ENCODE results near the gene MKX. TPM values are rescaled to one million over a fixed set of nuclear protein-coding genes. Genes with fewer than 3 reads are reported as not detected.

Gene MKX
- polyA plus RNA-seq, 4 donors: 0.25 to 0.31 (median 0.27) TPM; not detected in 1

- H3K36me3 ChIP-seq (ENCODE audit: control insufficient read depth in 3 of 3, insufficient read depth in 2 of 3, low read depth in 1 of 3, low read length in 3 of 3): no peaks in the 10 kb centered on the region
- DNase-seq (no peak), FAIRE-seq (no peak)
- 97 to 100% (median 97%) methylated on average over 1 of the region's 1 CpG for WGBS, 3 donors
- H3K9me3 ChIP-seq (ENCODE audit: control insufficient read depth in 2 of 2, insufficient read depth in 1 of 2, low read depth in 1 of 2, low read length in 1 of 2): no peaks in the 10 kb centered on the region
- H3K27me3 ChIP-seq (ENCODE audit: control insufficient read depth in 3 of 3, insufficient read depth in 3 of 3, low read length in 3 of 3): no peaks in the 10 kb centered on the region
- H3K27ac ChIP-seq (ENCODE audit: low read depth in 1 of 3, low read length in 2 of 3): no peak overlapping the region
- H3K4me1 ChIP-seq (ENCODE audit: control insufficient read depth in 3 of 3, insufficient read depth in 2 of 3, low read depth in 1 of 3, low read length in 2 of 3): no peaks in the 10 kb centered on the region
- H3K4me3 ChIP-seq (ENCODE audit: low read depth in 1 of 3, low read length in 3 of 3): no peak overlapping the region
These were observed 15.6 kb downstream of the MKX start for GRCh38 chr10:27730041-27730440.

- no peaks in the 10 kb centered on the region for H3K4me1 ChIP-seq (ENCODE audit: control insufficient read depth in 3 of 3, insufficient read depth in 2 of 3, low read depth in 1 of 3, low read length in 2 of 3)
- peaks cover 0 to 2% (median 1%) of the 10 kb centered on the region in 3 donors for H3K27me3 ChIP-seq (ENCODE audit: control insufficient read depth in 3 of 3, insufficient read depth in 3 of 3, low read length in 3 of 3)
- H3K36me3 ChIP-seq (ENCODE audit: control insufficient read depth in 3 of 3, insufficient read depth in 2 of 3, low read depth in 1 of 3, low read length in 3 of 3): no peaks in the 10 kb centered on the region
- 54 to 70% (median 55%) methylated on average over 3 of the region's 3 CpGs for WGBS, 3 donors
- H3K9me3 ChIP-seq (ENCODE audit: control insufficient read depth in 2 of 2, insufficient read depth in 1 of 2, low read depth in 1 of 2, low read length in 1 of 2): no peaks in the 10 kb centered on the region
- no peak overlapping the region for H3K27ac ChIP-seq (ENCODE audit: low read depth in 1 of 3, low read length in 2 of 3)
- no peak overlapping the region for H3K4me3 ChIP-seq (ENCODE audit: low read depth in 1 of 3, low read length in 3 of 3)
- FAIRE-seq: no peak
- no peak for DNase-seq
These were observed 17.3 kb downstream of the MKX start for GRCh38 chr10:27728338-27728737.

GRCh38 chr10:27724287-27724686, 21.3 kb downstream of the MKX start:
- Histone ChIP-seq H3K27ac (ENCODE audit: low read depth in 1 of 3, low read length in 2 of 3) (no peak overlapping the region), H3K4me1 (ENCODE audit: control insufficient read depth in 3 of 3, insufficient read depth in 2 of 3, low read depth in 1 of 3, low read length in 2 of 3) (no peaks in the 10 kb centered on the region), H3K9me3 (ENCODE audit: control insufficient read depth in 2 of 2, insufficient read depth in 1 of 2, low read depth in 1 of 2, low read length in 1 of 2) (no peaks in the 10 kb centered on the region), H3K36me3 (ENCODE audit: control insufficient read depth in 3 of 3, insufficient read depth in 2 of 3, low read depth in 1 of 3, low read length in 3 of 3) (no peaks in the 10 kb centered on the region), H3K4me3 (ENCODE audit: low read depth in 1 of 3, low read length in 3 of 3) (no peak overlapping the region), H3K27me3 (ENCODE audit: control insufficient read depth in 3 of 3, insufficient read depth in 3 of 3, low read length in 3 of 3) (peaks cover 0 to 3% (median 2%) of the 10 kb centered on the region in 3 donors)
- DNase-seq (no peak), FAIRE-seq (no peak)
- WGBS, 3 donors: 46 to 90% (median 71%) methylated on average over 1 of the region's 1 CpG

GRCh38 chr10:27723436-27723835, 22.2 kb downstream of the MKX start:
- Histone ChIP-seq H3K4me3 (ENCODE audit: low read depth in 1 of 3, low read length in 3 of 3) (no peak overlapping the region), H3K27me3 (ENCODE audit: control insufficient read depth in 3 of 3, insufficient read depth in 3 of 3, low read length in 3 of 3) (peaks cover 0 to 4% (median 3%) of the 10 kb centered on the region in 3 donors), H3K36me3 (ENCODE audit: control insufficient read depth in 3 of 3, insufficient read depth in 2 of 3, low read depth in 1 of 3, low read length in 3 of 3) (no peaks in the 10 kb centered on the region), H3K9me3 (ENCODE audit: control insufficient read depth in 2 of 2, insufficient read depth in 1 of 2, low read depth in 1 of 2, low read length in 1 of 2) (no peaks in the 10 kb centered on the region), H3K4me1 (ENCODE audit: control insufficient read depth in 3 of 3, insufficient read depth in 2 of 3, low read depth in 1 of 3, low read length in 2 of 3) (no peaks in the 10 kb centered on the region), H3K27ac (ENCODE audit: low read depth in 1 of 3, low read length in 2 of 3) (no peak overlapping the region)
- no peak for DNase-seq
- no peak for FAIRE-seq

- WGBS, 3 donors: 87 to 94% (median 89%) methylated on average over 1 of the region's 1 CpG
- Histone ChIP-seq H3K36me3 (ENCODE audit: control insufficient read depth in 3 of 3, insufficient read depth in 2 of 3, low read depth in 1 of 3, low read length in 3 of 3) (no peaks in the 10 kb centered on the region), H3K27me3 (ENCODE audit: control insufficient read depth in 3 of 3, insufficient read depth in 3 of 3, low read length in 3 of 3) (peaks cover 0 to 4% (median 3%) of the 10 kb centered on the region in 3 donors), H3K4me1 (ENCODE audit: control insufficient read depth in 3 of 3, insufficient read depth in 2 of 3, low read depth in 1 of 3, low read length in 2 of 3) (no peaks in the 10 kb centered on the region), H3K4me3 (ENCODE audit: low read depth in 1 of 3, low read length in 3 of 3) (no peak overlapping the region), H3K9me3 (ENCODE audit: control insufficient read depth in 2 of 2, insufficient read depth in 1 of 2, low read depth in 1 of 2, low read length in 1 of 2) (no peaks in the 10 kb centered on the region), H3K27ac (ENCODE audit: low read depth in 1 of 3, low read length in 2 of 3) (no peak overlapping the region)
- no peak for DNase-seq
- FAIRE-seq: no peak
These were observed 25.1 kb downstream of the MKX start for GRCh38 chr10:27720529-27720928.

- Histone ChIP-seq H3K4me3 (ENCODE audit: low read depth in 1 of 3, low read length in 3 of 3) (no peak overlapping the region), H3K36me3 (ENCODE audit: control insufficient read depth in 3 of 3, insufficient read depth in 2 of 3, low read depth in 1 of 3, low read length in 3 of 3) (no peaks in the 10 kb centered on the region), H3K4me1 (ENCODE audit: control insufficient read depth in 3 of 3, insufficient read depth in 2 of 3, low read depth in 1 of 3, low read length in 2 of 3) (no peaks in the 10 kb centered on the region), H3K27ac (ENCODE audit: low read depth in 1 of 3, low read length in 2 of 3) (no peak overlapping the region), H3K9me3 (ENCODE audit: control insufficient read depth in 2 of 2, insufficient read depth in 1 of 2, low read depth in 1 of 2, low read length in 1 of 2) (no peaks in the 10 kb centered on the region), H3K27me3 (ENCODE audit: control insufficient read depth in 3 of 3, insufficient read depth in 3 of 3, low read length in 3 of 3) (peaks cover 0 to 3% (median 3%) of the 10 kb centered on the region in 3 donors)
- WGBS, 3 donors: 69 to 82% (median 73%) methylated on average over 3 of the region's 3 CpGs
- DNase-seq: no peak
- FAIRE-seq: no peak
These were observed 26.6 kb downstream of the MKX start for GRCh38 chr10:27719052-27719451.

- DNase-seq: no peak
- WGBS, 3 donors: 81 to 89% (median 84%) methylated on average over 3 of the region's 3 CpGs
These were observed 27.8 kb downstream of the MKX start for GRCh38 chr10:27717861-27718260.

GRCh38 chr10:27717224-27717623, 28.4 kb downstream of the MKX start:
- no peak for FAIRE-seq
- no peaks in the 10 kb centered on the region for H3K36me3 ChIP-seq (ENCODE audit: control insufficient read depth in 3 of 3, insufficient read depth in 2 of 3, low read depth in 1 of 3, low read length in 3 of 3)
- no peak for DNase-seq
- H3K4me3 ChIP-seq (ENCODE audit: low read depth in 1 of 3, low read length in 3 of 3): no peak overlapping the region
- H3K27me3 ChIP-seq (ENCODE audit: control insufficient read depth in 3 of 3, insufficient read depth in 3 of 3, low read length in 3 of 3): peaks cover 0 to 3% (median 0%) of the 10 kb centered on the region in 3 donors
- WGBS, 3 donors: 73 to 82% (median 81%) methylated on average over 3 of the region's 3 CpGs
- H3K4me1 ChIP-seq (ENCODE audit: control insufficient read depth in 3 of 3, insufficient read depth in 2 of 3, low read depth in 1 of 3, low read length in 2 of 3): no peaks in the 10 kb centered on the region
- H3K9me3 ChIP-seq (ENCODE audit: control insufficient read depth in 2 of 2, insufficient read depth in 1 of 2, low read depth in 1 of 2, low read length in 1 of 2): no peaks in the 10 kb centered on the region
- no peak overlapping the region for H3K27ac ChIP-seq (ENCODE audit: low read depth in 1 of 3, low read length in 2 of 3)

More at GRCh38 chr10:27717861-27718260, 27.8 kb downstream of the MKX start:
- Histone ChIP-seq H3K4me3 (ENCODE audit: low read depth in 1 of 3, low read length in 3 of 3) (no peak overlapping the region), H3K36me3 (ENCODE audit: control insufficient read depth in 3 of 3, insufficient read depth in 2 of 3, low read depth in 1 of 3, low read length in 3 of 3) (no peaks in the 10 kb centered on the region), H3K27me3 (ENCODE audit: control insufficient read depth in 3 of 3, insufficient read depth in 3 of 3, low read length in 3 of 3) (peaks cover 0 to 3% (median 0%) of the 10 kb centered on the region in 3 donors), H3K4me1 (ENCODE audit: control insufficient read depth in 3 of 3, insufficient read depth in 2 of 3, low read depth in 1 of 3, low read length in 2 of 3) (no peaks in the 10 kb centered on the region), H3K27ac (ENCODE audit: low read depth in 1 of 3, low read length in 2 of 3) (no peak overlapping the region), H3K9me3 (ENCODE audit: control insufficient read depth in 2 of 2, insufficient read depth in 1 of 2, low read depth in 1 of 2, low read length in 1 of 2) (no peaks in the 10 kb centered on the region)
- FAIRE-seq: no peak

- H3K4me1 ChIP-seq (ENCODE audit: control insufficient read depth in 3 of 3, insufficient read depth in 2 of 3, low read depth in 1 of 3, low read length in 2 of 3): no peaks in the 10 kb centered on the region
- 67 to 87% (median 71%) methylated on average over 5 of the region's 5 CpGs for WGBS, 3 donors
- no peak for DNase-seq
- H3K9me3 ChIP-seq (ENCODE audit: control insufficient read depth in 2 of 2, insufficient read depth in 1 of 2, low read depth in 1 of 2, low read length in 1 of 2): no peaks in the 10 kb centered on the region
- no peak for FAIRE-seq
- no peak overlapping the region for H3K27ac ChIP-seq (ENCODE audit: low read depth in 1 of 3, low read length in 2 of 3)
- no peak overlapping the region for H3K4me3 ChIP-seq (ENCODE audit: low read depth in 1 of 3, low read length in 3 of 3)
- H3K36me3 ChIP-seq (ENCODE audit: control insufficient read depth in 3 of 3, insufficient read depth in 2 of 3, low read depth in 1 of 3, low read length in 3 of 3): no peaks in the 10 kb centered on the region
- H3K27me3 ChIP-seq (ENCODE audit: control insufficient read depth in 3 of 3, insufficient read depth in 3 of 3, low read length in 3 of 3): peaks cover 0 to 3% (median 0%) of the 10 kb centered on the region in 3 donors
These were observed 29.1 kb downstream of the MKX start for GRCh38 chr10:27716521-27716920.
